Measurements from ENCODE around the gene DLEC1. TPM values are rescaled to one million over a fixed set of nuclear protein-coding genes. Genes with fewer than 3 reads are reported as not detected.

The DLEC1 gene
- polyA plus RNA-seq, 2 of the 4 experiments (the other 2 are of a cell fraction): 0.10 TPM; not detected in 1

- H3K27ac ChIP-seq: no peak overlapping the region
- POLR2A ChIA-PET: no interaction called here
- FAIRE-seq (no peak), DNase-seq (ENCODE audit: low read depth in 1 of 2, low spot score in 1 of 2) (no peak), ATAC-seq (no peak)
- no peak overlapping the region for H3K4me2 ChIP-seq
- CTCF ChIA-PET: no interaction called here
- H3K4me1 ChIP-seq: peaks cover 11% of the 10 kb centered on the region
- WGBS (ENCODE audit: missing lambda C conversion rate): 65% methylated on average over 2 of the region's 2 CpGs
- no peak overlapping the region for H3K4me3 ChIP-seq
- TF ChIP-seq HEYL (CRISPR knock-in tag; IDR thresholded peaks at IDR 0.05) (no peak), RFX5 (IDR thresholded peaks at IDR 0.05) (no peak), HDAC2 (IDR thresholded peaks at IDR 0.05) (no peak), NFE2L2 (conservative IDR thresholded peaks at IDR 0.05; ENCODE audit: low read length) (no peak), HES2 (IDR thresholded peaks at IDR 0.05) (no peak)
- no peaks in the 10 kb centered on the region for H3K9me3 ChIP-seq
These were observed 44.4 kb upstream of the DLEC1 start for GRCh38 chr3:37994639-37994972.

- ATAC-seq (no peak), FAIRE-seq (no peak), DNase-seq (ENCODE audit: low read depth in 1 of 2, low spot score in 1 of 2) (no peak)
- no peak overlapping the region for H3K27ac ChIP-seq
- no peak overlapping the region for H3K4me2 ChIP-seq
- no peaks in the 10 kb centered on the region for H3K9me3 ChIP-seq
- WGBS (ENCODE audit: missing lambda C conversion rate): 57% methylated on average over 10 of the region's 10 CpGs
- ChIA-PET POLR2A (interaction anchor here (1.0 kb wide), 1 partner anchor 141 kb away, joined by 3 read pairs; no protein-coding TSS in a partner anchor), CTCF (interaction anchor here (0.6 to 3.4 kb wide), 22 partner anchors 7 to 599 kb away, joined by 3 to 28 read pairs (median 4); partner anchors contain the start of gene XYLB)
- TF ChIP-seq MAZ (IDR thresholded peaks at IDR 0.05; ENCODE audit: borderline replicate concordance, low read depth, low read length) (no peak), RNF2 (IDR thresholded peaks at IDR 0.05; ENCODE audit: borderline replicate concordance, low read depth) (no peak), CBX2 (IDR thresholded peaks at IDR 0.05; ENCODE audit: borderline replicate concordance, low read depth) (no peak), SMC3 (IDR thresholded peaks at IDR 0.05) (no peak)
- H3K4me3 ChIP-seq: no peak overlapping the region
- H3K4me1 ChIP-seq: peaks cover 11% of the 10 kb centered on the region
These were observed 43.1 kb upstream of the DLEC1 start for GRCh38 chr3:37995652-37996641.

- Histone ChIP-seq H3K4me2 (no peak overlapping the region), H3K4me1 (peaks cover 11% of the 10 kb centered on the region), H3K4me3 (no peak overlapping the region), H3K27ac (no peak overlapping the region), H3K9me3 (no peaks in the 10 kb centered on the region)
- FAIRE-seq: peak; percentile 73
- ChIA-PET CTCF (interaction anchor here (0.6 to 3.4 kb wide), 28 partner anchors 8 to 598 kb away, joined by 3 to 28 read pairs (median 4); partner anchors contain the start of gene XYLB), POLR2A (interaction anchor here (1.0 kb wide), 1 partner anchor 142 kb away, joined by 3 read pairs; no protein-coding TSS in a partner anchor)
- peak; percentile 44 to 78; a peak in 4 of 6 replicates for ATAC-seq
- 66% methylated on average over 4 of the region's 7 CpGs for WGBS (ENCODE audit: missing lambda C conversion rate)
- peak; percentile 86 to 90 for DNase-seq (ENCODE audit: low read depth in 1 of 2, low spot score in 1 of 2)
- TF ChIP-seq NPAS2 (CRISPR knock-in tag; IDR thresholded peaks at IDR 0.05; ENCODE audit: borderline replicate concordance) (peak; percentile 73; the same call in 1 of the 2 replicates), JUNB (IDR thresholded peaks at IDR 0.05) (no peak), GATA3 (IDR thresholded peaks at IDR 0.05; ENCODE audit: borderline replicate concordance) (no peak), HOXB13 (CRISPR knock-in tag; IDR thresholded peaks at IDR 0.05; ENCODE audit: low read depth) (no peak), HOXB5 (CRISPR knock-in tag; IDR thresholded peaks at IDR 0.05) (no peak), USF2 (IDR thresholded peaks at IDR 0.05) (peak; percentile 94), REST (IDR thresholded peaks at IDR 0.05) (no peak), ATOH8 (CRISPR knock-in tag; IDR thresholded peaks at IDR 0.05; ENCODE audit: low read depth) (no peak), BHLHE40 (IDR thresholded peaks at IDR 0.05; ENCODE audit: low read depth, low read length) (peak; percentile 29; the same call in 1 of the 2 replicates), POLR2AphosphoS2 (conservative IDR thresholded peaks at IDR 0.05; ENCODE audit: low read length) (no peak), EP300 (IDR thresholded peaks at IDR 0.05) (no peak), FOXS1 (CRISPR knock-in tag; IDR thresholded peaks at IDR 0.05) (no peak), CHD2 (IDR thresholded peaks at IDR 0.05; ENCODE audit: low read length, partially characterized antibody) (no peak), CHD4 (IDR thresholded peaks at IDR 0.05; ENCODE audit: borderline replicate concordance) (no peak), FOSL2 (IDR thresholded peaks at IDR 0.05) (no peak), FOSL2 (CRISPR knock-in tag; IDR thresholded peaks at IDR 0.05) (peak; percentile 20; the same call in 1 of the 2 replicates), SMC3 (IDR thresholded peaks at IDR 0.05) (peak; percentile 38; the same call in 1 of the 3 replicates), RAD21 (conservative IDR thresholded peaks at IDR 0.05 in 1 of 2, IDR thresholded peaks at IDR 0.05 in 1 of 2) (peak; percentile 28 to 41; a peak in 4 of 5 replicates)
These were observed 42.2 kb upstream of the DLEC1 start for GRCh38 chr3:37996785-37997301.

All from A549 (cell line).